IMR-90 (cell line): ENCODE data around the gene PRAMEF13. TPM values are rescaled to one million over a fixed set of nuclear protein-coding genes. Genes with fewer than 3 reads are reported as not detected.
"Not testable (repeated sequence)": the region's sequence is repeated elsewhere in the genome, so short reads cannot be mapped to it uniquely, and the experiment has no call there.

ENCODE experiments used
- ATAC-seq: fragments of 200-7000 bp; cut with Tn5 transposase; 2 replicates; pipeline ENCODE4 v1.9.1; 2020; ENCODE audit warnings: low read depth, mild to moderate bottlenecking, moderate library complexity
- BruUV-seq: library from RNA; stranded (reverse); fragments of 400-500 nt; replicated peaks from 2 replicates; lab custom pipeline; 2021; lab: Mats Ljungman, UMichigan
- CTCF ChIA-PET: fragments of 300-600 bp; formaldehyde crosslinking; extraction: SDS; loops from one replicate; lab custom pipeline; 2021; ENCODE audit warnings: antibody characterized with exemption; lab: Yijun Ruan, JAX
- POLR2A ChIA-PET: fragments of 300-600 bp; sonication (Branson Sonifier 250); formaldehyde crosslinking; loops from one replicate; lab custom pipeline; 2022; ENCODE audit warnings: antibody characterized with exemption; ENCODE audit not compliant: unreplicated experiment; lab: Charles Lee
- DNase-seq: peaks from one replicate; pipeline ENCODE4 v3.0.0; 2013
- H2AFZ ChIP-seq: replicated peaks from 2 replicates; pipeline ENCODE3; 2013; ENCODE audit warnings: low read length, mild to moderate bottlenecking; ENCODE audit not compliant: poor library complexity
- H2AK5ac ChIP-seq: 2 replicates; pipeline ENCODE4 v1.6.1; 2013; ENCODE audit warnings: low read depth, low read length, inconsistent platforms
- H2AK9ac ChIP-seq: replicated peaks from 2 replicates; pipeline ENCODE3; 2013; ENCODE audit warnings: mild to moderate bottlenecking, low read depth, low read length, moderate library complexity; ENCODE audit not compliant: poor library complexity
- H2BK120ac ChIP-seq: 2 replicates; pipeline ENCODE4 v1.6.1; 2013; ENCODE audit warnings: low read depth, low read length, inconsistent platforms
- H2BK15ac ChIP-seq: 3 replicates; pipeline ENCODE4 v1.6.1; 2013; ENCODE audit warnings: low read depth, low read length, inconsistent platforms
- H2BK20ac ChIP-seq: 2 replicates; pipeline ENCODE4 v1.6.1; 2013; ENCODE audit warnings: low read depth, mild to moderate bottlenecking, inconsistent platforms, low read length, moderate library complexity
- H2BK5ac ChIP-seq: 2 replicates; pipeline ENCODE4 v1.6.1; 2013; ENCODE audit warnings: mild to moderate bottlenecking, low read depth, low read length, inconsistent platforms; ENCODE audit not compliant: poor library complexity, severe bottlenecking
- H3K14ac ChIP-seq: replicated peaks from 2 replicates; pipeline ENCODE4 v1.6.1; 2013; ENCODE audit warnings: low read depth, low read length, inconsistent platforms
- H3K18ac ChIP-seq: 2 replicates; pipeline ENCODE4 v1.6.1; 2013; ENCODE audit warnings: low read depth, low read length, control low read depth
- H3K23ac ChIP-seq: 2 replicates; pipeline ENCODE4 v1.6.1; 2013; ENCODE audit warnings: low read depth, low read length, inconsistent platforms
- H3K27ac ChIP-seq: 2 replicates; pipeline ENCODE4 v1.5.1; 2013; ENCODE audit warnings: mild to moderate bottlenecking, control low read depth, low read length; ENCODE audit not compliant: insufficient read depth
- H3K27me3 ChIP-seq: 2 replicates; pipeline ENCODE4 v1.6.1; 2013; ENCODE audit warnings: low read length; ENCODE audit not compliant: control insufficient read depth, insufficient read depth
- H3K36me3 ChIP-seq: 2 replicates; pipeline ENCODE4 v1.6.1; 2013; ENCODE audit warnings: low read length, mixed read lengths; ENCODE audit not compliant: control insufficient read depth, insufficient read depth
- H3K4ac ChIP-seq: 2 replicates; pipeline ENCODE4 v1.6.1; 2013; ENCODE audit warnings: low read depth, low read length, inconsistent platforms
- H3K4me1 ChIP-seq: 2 replicates; pipeline ENCODE4 v1.6.1; 2013; ENCODE audit warnings: low read length, mixed read lengths; ENCODE audit not compliant: control insufficient read depth, insufficient read depth
- H3K4me2 ChIP-seq: 2 replicates; pipeline ENCODE4 v1.6.1; 2013; ENCODE audit warnings: low read depth, mild to moderate bottlenecking, control low read depth, low read length, moderate library complexity
- H3K4me3 ChIP-seq: 2 replicates; pipeline ENCODE4 v1.5.1; 2013; ENCODE audit warnings: low read depth, mild to moderate bottlenecking, control low read depth, low read length, moderate library complexity; ENCODE audit not compliant: insufficient read depth
- H3K56ac ChIP-seq: 2 replicates; pipeline ENCODE4 v1.6.1; 2013; ENCODE audit warnings: low read length, inconsistent platforms; ENCODE audit not compliant: insufficient read depth; ENCODE audit errors: extremely low read depth
- H3K79me1 ChIP-seq, 2 experiments: 2 replicates each; pipeline ENCODE4 v1.6.1; 2013; ENCODE audit warnings: low read length in 2 of 2, inconsistent platforms in 1 of 2, low read depth in 1 of 2
- H3K9ac ChIP-seq: 2 replicates; pipeline ENCODE4 v1.6.1; 2013; ENCODE audit warnings: low read depth, low read length, control low read depth
- H3K9me1 ChIP-seq: 2 replicates; pipeline ENCODE4 v1.6.1; 2013; ENCODE audit warnings: low read length, inconsistent platforms; ENCODE audit not compliant: insufficient read depth
- H3K9me3 ChIP-seq: 2 replicates; pipeline ENCODE4 v1.6.1; 2013; ENCODE audit warnings: low read length; ENCODE audit not compliant: control insufficient read depth, insufficient read depth
- H4K20me1 ChIP-seq: 2 replicates; pipeline ENCODE4 v1.6.1; 2013; ENCODE audit warnings: low read length, inconsistent platforms; ENCODE audit not compliant: insufficient read depth
- H4K5ac ChIP-seq: 2 replicates; pipeline ENCODE4 v1.6.1; 2013; ENCODE audit warnings: mild to moderate bottlenecking, low read depth, low read length, control low read depth
- H4K8ac ChIP-seq, 2 experiments: 2 replicates each; pipeline ENCODE4 v1.6.1; 2013; ENCODE audit warnings: low read depth in 2 of 2, low read length in 2 of 2, control low read depth in 1 of 2, inconsistent platforms in 1 of 2
- H4K91ac ChIP-seq: 2 replicates; pipeline ENCODE4 v1.6.1; 2013; ENCODE audit warnings: low read depth, low read length, inconsistent platforms; ENCODE audit not compliant: insufficient read depth
- WGBS, 2 experiments: methylation state at CpG; one replicate each; pipeline versions ENCODE4 v1.1.5 to v1.1.7; 2013; ENCODE audit warnings: missing lambda C conversion rate in 2 of 2; ENCODE audit not compliant: insufficient read length in 1 of 2; ENCODE audit errors: extremely low coverage in 2 of 2; 5-methylcytosine and 5-hydroxymethylcytosine counted together
- dilution Hi-C: fragments of 300-500 bp; cut with HindIII; formaldehyde crosslinking; loops from one replicate; pipeline ENCODE4 v1.14.3; 2018; ENCODE audit warnings: low sequenced_read_pairs; ENCODE audit not compliant: unreplicated experiment
- in situ Hi-C: fragments of 300-500 bp; cut with MboI; formaldehyde crosslinking; loops from 3 replicates; pipeline ENCODE4 v1.14.3; 2019; ENCODE audit warnings: low sequenced_read_pairs, inconsistent platforms, mixed read lengths
- intact Hi-C: fragments of 100-400 bp; cut with micrococcal nuclease; formaldehyde crosslinking; loops from 2 replicates; pipeline ENCODE4 v1.10.0; 2022
- polyA plus RNA-seq, 3 experiments: library from polyadenylated mRNA; depleted of rRNA; stranded (reverse); fragments of >200 nt; gene quantifications; 2 replicates each; pipeline ENCODE4 v1.2.3, GENCODE V29; 2012; ENCODE audit warnings: low replicate concordance in 1 of 3
- total RNA-seq: library from RNA; depleted of rRNA; stranded (reverse); fragments of >200 nt; gene quantifications from 2 replicates; pipeline ENCODE4 v1.2.3, GENCODE V29; 2012

Gene PRAMEF13
- total and polyA plus RNA-seq, 2 of the 4 experiments (the other 2 are of a cell fraction): not detected

DNA sequence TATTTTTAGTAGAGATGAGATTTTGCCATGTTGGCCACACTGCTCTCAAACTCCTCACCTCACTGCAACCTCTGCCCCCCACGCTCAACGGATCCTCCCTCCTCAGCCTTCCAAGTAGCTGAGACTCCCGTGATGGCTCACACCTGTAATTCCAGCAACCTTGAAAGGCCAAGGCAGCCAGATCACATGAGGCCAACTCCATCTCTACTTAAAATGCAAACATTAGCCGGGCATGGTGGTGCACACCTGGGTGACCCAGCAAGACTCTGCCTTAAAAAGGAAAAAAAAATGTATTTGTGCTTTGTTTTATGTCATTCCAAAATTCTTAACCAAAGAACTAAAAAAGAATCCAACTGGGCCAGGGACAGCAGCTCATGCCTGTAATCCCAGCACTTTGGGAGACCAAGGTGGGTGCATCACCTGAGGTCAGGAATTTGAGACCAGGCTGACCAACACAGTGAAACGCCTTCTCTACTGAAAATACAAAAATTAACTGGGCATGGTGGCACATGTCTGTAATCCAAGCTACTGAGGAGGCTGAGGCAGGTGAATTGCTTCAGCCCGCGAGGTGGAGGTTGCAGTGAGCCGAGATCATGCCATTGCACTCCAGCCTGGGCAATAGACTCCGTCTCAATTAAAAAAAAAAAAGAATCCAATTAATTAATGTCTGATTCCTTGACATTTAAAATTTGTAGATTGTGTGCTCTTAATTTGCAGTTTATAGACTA lies 42.5 kb upstream of the PRAMEF13 start:
- H3K79me1 ChIP-seq, H4K20me1 ChIP-seq, H3K36me3 ChIP-seq, ATAC-seq, CTCF ChIA-PET, H3K14ac ChIP-seq, H2AFZ ChIP-seq, H3K56ac ChIP-seq, BruUV-seq, H4K91ac ChIP-seq, H2BK20ac ChIP-seq, H2AK9ac ChIP-seq, H3K4me1 ChIP-seq, H3K27ac ChIP-seq, H3K4me2 ChIP-seq, H2BK5ac ChIP-seq, dilution Hi-C loops, H3K27me3 ChIP-seq, H4K8ac ChIP-seq, H3K9me1 ChIP-seq, H2BK15ac ChIP-seq, POLR2A ChIA-PET, H3K23ac ChIP-seq, H3K4me3 ChIP-seq, DNase-seq, H4K5ac ChIP-seq, intact Hi-C loops, H3K9ac ChIP-seq, in situ Hi-C loops, H3K4ac ChIP-seq, H2BK120ac ChIP-seq, H2AK5ac ChIP-seq, H3K18ac ChIP-seq: not testable (repeated sequence)
- peaks cover 20% of the 10 kb centered on the region for H3K9me3 ChIP-seq
- WGBS, 2 experiments: no CpG with 5 or more reads among the region's 9 CpGs

- H2BK15ac ChIP-seq, DNase-seq, BruUV-seq, H3K4me3 ChIP-seq, H2BK20ac ChIP-seq, POLR2A ChIA-PET, H3K27ac ChIP-seq, H2AFZ ChIP-seq, intact Hi-C loops, H3K18ac ChIP-seq, H3K56ac ChIP-seq, H4K8ac ChIP-seq, H3K9me1 ChIP-seq, ATAC-seq, H3K4me1 ChIP-seq, H3K14ac ChIP-seq, H3K36me3 ChIP-seq, H3K4ac ChIP-seq, H2AK9ac ChIP-seq, H2BK5ac ChIP-seq, H3K23ac ChIP-seq, H4K91ac ChIP-seq, H2BK120ac ChIP-seq, CTCF ChIA-PET, H4K20me1 ChIP-seq, H3K79me1 ChIP-seq, H3K4me2 ChIP-seq, H4K5ac ChIP-seq, in situ Hi-C loops, dilution Hi-C loops, H2AK5ac ChIP-seq, H3K27me3 ChIP-seq, H3K9ac ChIP-seq: not testable (repeated sequence)
- H3K9me3 ChIP-seq: peaks cover 11% of the 10 kb centered on the region
- 85% methylated on average over 2 of the region's 4 CpGs; no CpG with 5 or more reads in 1 of the 2 experiments for WGBS, 2 experiments
Observed at GRCh38 chr1:13239633-13240032, 38.4 kb upstream of the PRAMEF13 start.
